AG09309 (cell line): ENCODE data around the gene ATP1A4.
"Not testable (repeated sequence)": the region's sequence is repeated elsewhere in the genome, so short reads cannot be mapped to it uniquely, and the experiment has no call there.

Experiments
- DNase-seq: peaks from one replicate; pipeline ENCODE4 v3.0.0-alpha.2; 2010; ENCODE audit warnings: low read depth
- H3K4me3 ChIP-seq: 2 replicates; pipeline ENCODE4 v1.5.1; 2011; ENCODE audit warnings: mild to moderate bottlenecking, low read depth, low read length, moderate library complexity; ENCODE audit not compliant: control insufficient read depth
- TF ChIP-seq, protein P1 (sequence below): IDR thresholded peaks from 2 replicates; pipeline ENCODE4 v1.5.1; 2011; ENCODE audit warnings: mild to moderate bottlenecking, low read depth, low read length, inconsistent platforms; ENCODE audit not compliant: insufficient read depth, control insufficient read depth; ENCODE audit errors: missing control alignments

Gene ATP1A4

DNA sequence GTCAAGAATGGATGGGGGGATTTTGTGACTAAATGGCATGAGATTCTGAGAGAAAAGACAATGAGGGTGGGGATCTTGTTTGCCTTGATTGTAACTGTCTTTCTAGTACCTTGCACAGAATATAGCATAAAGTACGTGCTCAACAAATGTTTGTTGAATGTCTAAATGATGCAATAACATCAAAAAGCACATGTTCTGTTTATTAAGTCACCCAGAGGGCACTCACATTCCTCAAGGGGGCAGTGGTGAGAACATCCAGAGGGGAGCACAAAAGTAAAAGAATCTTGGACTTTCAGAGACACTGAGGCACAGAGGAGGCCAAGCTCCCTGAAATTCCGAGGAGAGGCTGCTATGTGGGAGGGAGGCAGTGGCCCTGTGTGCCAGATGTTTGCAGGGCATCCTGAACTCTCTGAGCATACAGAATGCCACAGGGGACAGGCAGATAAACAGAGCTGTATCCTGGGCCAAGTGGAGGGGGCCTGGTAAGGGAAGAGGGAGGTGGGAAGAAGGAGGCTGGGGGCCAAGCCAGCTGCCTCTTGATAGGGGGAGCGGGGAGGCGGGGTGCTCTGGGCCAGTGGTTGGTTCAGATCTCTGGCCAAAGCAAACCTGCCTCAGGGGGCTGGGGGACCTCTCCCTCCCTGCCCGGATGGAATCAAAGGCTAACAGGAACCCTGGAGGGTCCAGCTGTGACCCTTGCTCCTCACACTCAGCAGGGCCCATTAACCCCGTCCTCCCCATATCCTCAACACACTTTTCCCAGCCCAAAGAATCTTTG, 42.3 kb upstream of the ATP1A4 start:
- peak; percentile 28 for DNase-seq
- no peak overlapping the region for H3K4me3 ChIP-seq
- TF ChIP-seq, protein P1, sequence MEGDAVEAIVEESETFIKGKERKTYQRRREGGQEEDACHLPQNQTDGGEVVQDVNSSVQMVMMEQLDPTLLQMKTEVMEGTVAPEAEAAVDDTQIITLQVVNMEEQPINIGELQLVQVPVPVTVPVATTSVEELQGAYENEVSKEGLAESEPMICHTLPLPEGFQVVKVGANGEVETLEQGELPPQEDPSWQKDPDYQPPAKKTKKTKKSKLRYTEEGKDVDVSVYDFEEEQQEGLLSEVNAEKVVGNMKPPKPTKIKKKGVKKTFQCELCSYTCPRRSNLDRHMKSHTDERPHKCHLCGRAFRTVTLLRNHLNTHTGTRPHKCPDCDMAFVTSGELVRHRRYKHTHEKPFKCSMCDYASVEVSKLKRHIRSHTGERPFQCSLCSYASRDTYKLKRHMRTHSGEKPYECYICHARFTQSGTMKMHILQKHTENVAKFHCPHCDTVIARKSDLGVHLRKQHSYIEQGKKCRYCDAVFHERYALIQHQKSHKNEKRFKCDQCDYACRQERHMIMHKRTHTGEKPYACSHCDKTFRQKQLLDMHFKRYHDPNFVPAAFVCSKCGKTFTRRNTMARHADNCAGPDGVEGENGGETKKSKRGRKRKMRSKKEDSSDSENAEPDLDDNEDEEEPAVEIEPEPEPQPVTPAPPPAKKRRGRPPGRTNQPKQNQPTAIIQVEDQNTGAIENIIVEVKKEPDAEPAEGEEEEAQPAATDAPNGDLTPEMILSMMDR, result peak; percentile 58

DNA sequence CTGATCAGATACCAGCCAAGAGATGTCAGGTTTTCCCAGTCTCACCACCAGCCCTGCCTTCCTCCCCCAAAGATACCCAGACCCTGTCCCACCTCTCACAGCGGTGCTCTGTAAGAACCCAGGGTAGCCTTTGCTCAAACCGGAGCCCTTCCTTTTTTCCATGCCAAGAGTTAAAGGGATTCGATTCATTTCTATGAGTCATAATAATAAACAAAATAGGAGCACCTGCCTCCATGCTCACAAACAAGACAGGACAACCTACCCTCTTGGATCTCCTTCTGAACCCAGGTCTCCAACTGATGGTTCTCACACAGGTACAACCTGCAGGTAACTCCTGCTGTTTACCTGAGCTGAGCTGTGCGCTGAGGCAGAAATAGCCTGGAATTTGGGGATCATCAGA, 41.7 kb upstream of the ATP1A4 start:
- DNase-seq, result no peak
- TF ChIP-seq, protein P1, result no peak
- no peak overlapping the region for H3K4me3 ChIP-seq

DNA sequence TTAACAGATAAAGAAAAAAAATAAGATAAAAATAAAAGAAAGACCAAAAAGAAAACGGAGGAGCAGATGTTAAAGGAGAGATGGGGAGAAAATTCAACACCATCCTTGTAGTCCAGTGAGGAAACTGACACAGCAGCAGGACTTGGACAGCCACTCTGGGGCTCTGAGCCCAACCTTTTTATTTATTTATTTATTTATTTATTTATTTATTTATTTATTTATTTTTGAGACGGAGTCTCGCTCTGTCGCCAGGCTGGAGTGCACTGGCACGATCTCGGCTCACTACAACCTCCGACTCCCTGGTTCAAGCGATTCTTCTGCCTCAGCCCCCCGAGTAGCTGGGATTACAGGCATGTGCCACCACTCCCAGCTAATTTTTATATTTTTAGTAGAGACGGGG, 39.9 kb upstream of the ATP1A4 start:
- not testable (repeated sequence) for H3K4me3 ChIP-seq, DNase-seq

DNA sequence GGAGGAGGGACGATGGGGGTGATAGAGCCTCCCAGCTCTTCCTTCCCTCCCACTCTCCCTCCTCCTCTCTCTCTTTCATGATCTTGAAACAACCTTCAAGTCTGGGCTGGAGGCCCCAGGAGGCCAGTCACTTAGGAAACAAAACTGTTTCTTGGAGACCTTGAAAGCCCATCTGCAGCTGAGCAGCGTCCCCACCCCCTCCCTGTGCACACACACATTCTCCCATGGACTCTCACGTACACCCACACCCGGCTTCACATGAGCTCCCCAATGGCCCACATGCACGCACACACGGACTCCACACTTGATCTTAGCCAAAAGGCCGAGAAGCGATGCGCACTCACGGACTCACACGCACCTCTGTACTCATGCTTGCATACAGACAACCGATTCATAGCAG, 39.0 kb upstream of the ATP1A4 start:
- TF ChIP-seq, protein P1, result no peak
- no peak overlapping the region for H3K4me3 ChIP-seq
- DNase-seq, result no peak

DNA sequence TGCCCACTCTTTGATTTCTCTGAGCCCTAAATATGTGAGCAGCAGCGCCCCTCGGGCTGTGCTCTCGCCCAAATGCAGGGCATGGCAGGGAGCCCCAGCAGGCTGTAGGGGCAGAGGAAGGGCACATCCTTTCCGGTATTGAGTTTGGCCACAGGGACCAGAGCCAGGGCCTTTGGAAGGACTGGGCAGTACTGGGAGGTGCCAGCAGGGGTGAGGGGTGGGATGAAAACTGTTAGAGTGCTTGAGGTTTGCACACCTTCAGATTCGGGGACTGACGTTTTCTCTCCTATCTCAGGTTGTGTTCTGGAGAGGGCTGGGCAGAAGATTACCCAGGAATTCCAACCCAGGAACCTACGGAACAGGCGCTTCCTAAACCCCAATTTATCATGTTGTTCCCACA, 38.0 kb upstream of the ATP1A4 start:
- TF ChIP-seq, protein P1, result no peak
- DNase-seq, result no peak
- no peak overlapping the region for H3K4me3 ChIP-seq

DNA sequence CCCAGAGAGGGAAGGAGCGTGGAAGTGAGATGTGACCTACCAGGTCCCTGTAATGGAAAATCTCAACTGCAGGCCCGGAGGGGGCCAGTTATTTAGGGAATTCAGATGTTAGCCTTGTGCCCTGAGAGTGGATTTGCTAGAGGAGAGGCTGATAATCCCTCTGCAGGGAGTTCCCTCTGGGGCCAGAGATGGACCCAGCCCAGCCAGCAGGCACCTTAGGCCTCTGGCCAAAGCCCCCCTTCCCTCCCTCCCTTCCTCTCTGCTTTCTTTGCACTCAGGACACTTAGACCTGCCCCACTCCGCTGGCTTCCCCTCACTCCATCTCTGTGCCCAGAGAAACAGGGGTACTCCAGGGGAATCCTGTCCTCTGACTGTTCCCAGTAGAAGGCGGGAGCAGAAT, 37.3 kb upstream of the ATP1A4 start:
- no peak overlapping the region for H3K4me3 ChIP-seq
- TF ChIP-seq, protein P1, result no peak
- no peak for DNase-seq

DNA sequence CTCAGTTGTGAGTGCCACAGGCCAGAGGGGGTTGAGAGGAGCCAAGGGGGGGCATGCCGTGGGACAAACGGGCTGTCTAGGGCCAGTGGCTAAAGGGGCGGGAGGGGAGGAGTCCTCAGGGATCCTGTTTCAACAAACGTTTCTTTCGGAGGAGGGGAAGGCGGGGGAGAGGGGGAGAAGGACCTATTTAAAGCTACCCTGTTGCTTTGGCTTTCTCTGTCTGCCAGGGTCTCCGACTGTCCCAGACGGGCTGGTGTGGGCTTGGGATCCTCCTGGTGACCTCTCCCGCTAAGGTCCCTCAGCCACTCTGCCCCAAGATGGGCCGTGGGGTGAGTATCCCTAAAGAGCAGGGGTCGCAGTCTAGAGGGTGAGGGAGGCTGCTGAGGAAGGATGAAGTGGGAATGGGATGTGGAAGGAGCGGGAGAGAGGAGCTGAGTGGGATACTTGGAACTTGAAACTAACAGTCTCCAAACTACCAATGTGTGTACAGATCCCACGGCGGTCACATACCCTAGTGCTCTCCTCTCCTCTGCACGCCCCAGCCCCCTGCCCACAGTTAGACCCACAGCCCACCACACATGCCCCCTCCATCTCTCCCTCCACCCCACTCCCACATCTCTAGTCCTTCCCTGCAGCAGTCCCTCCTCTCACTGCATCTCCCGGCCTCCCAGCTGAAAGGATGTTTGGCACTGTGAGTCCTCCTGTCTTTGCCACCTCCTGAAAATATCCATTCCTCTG, 35.7 kb upstream of the ATP1A4 start, which contains the start of gene ATP1A2:
TSS of gene ATP1A2 (plus strand) at position 215 of the 738 bp plus-strand sequence. CDS start at position 318, 103 bp downstream.
- TF ChIP-seq, protein P1, result no peak
- H3K4me3 ChIP-seq, result no peak within 1 kb of the TSS
- no peak for DNase-seq
